K562 (cell line): Measurements from ENCODE around the gene ADM2. TPM values are rescaled to one million over a fixed set of nuclear protein-coding genes. Genes with fewer than 3 reads are reported as not detected.
A peak's percentile ranks its signal among the peaks of the same experiment; 100 is the strongest.
"Not testable (repeated sequence)": the region's sequence is repeated elsewhere in the genome, so short reads cannot be mapped to it uniquely, and the experiment has no call there.

Source experiments
- ATAC-seq: fragments of 200-7000 bp; cut with Tn5 transposase; 3 replicates; pipeline ENCODE4 v1.9.1; 2020; ENCODE audit warnings: moderate library complexity
- BruUV-seq: library from RNA; stranded (reverse); fragments of 400-500 nt; replicated peaks from 2 replicates; lab custom pipeline; 2021; lab: Mats Ljungman, UMichigan
- CTCF ChIA-PET: fragments of 300-600 bp; formaldehyde crosslinking; extraction: SDS; loops from one replicate; lab custom pipeline; 2021; ENCODE audit warnings: low intra/inter-chr PET ratio; lab: Yijun Ruan, JAX
- POLR2A ChIA-PET: fragments of 300-600, 350-650 bp; sonication (Branson Sonifier 250); formaldehyde crosslinking; extraction: SDS; loops from one replicate; lab custom pipeline; 2021; ENCODE audit warnings: antibody characterized with exemption, inconsistent platforms; lab: Yijun Ruan, JAX
- DNase-seq, 4 experiments: peaks; one replicate each; pipeline versions ENCODE4 v3.0.0 to v3.0.0-alpha.2; 2011 to 2018; ENCODE audit warnings: low spot score in 3 of 4, mixed read lengths in 3 of 4; ENCODE audit errors: extremely low read depth in 1 of 4
- FAIRE-seq: peaks from 2 replicates; lab custom pipeline; 2011; peaks lifted over from hg19 to GRCh38; lab: Jason Lieb, UNC
- H2AFZ ChIP-seq: 2 replicates; pipeline ENCODE4 v1.6.0; 2011; ENCODE audit warnings: low read depth, low read length, control low read depth, inconsistent platforms
- H3K27ac ChIP-seq: fragments of 200-600 bp; 3 replicates; pipeline ENCODE4 v1.8.0; 2011; ENCODE audit warnings: low read depth, mild to moderate bottlenecking, control low read depth, inconsistent platforms, low read length, moderate library complexity, mixed read lengths; ENCODE audit errors: extremely low read depth
- H3K27me3 ChIP-seq, 2 experiments: fragments of 300-600 bp in 1 of 2; 2 replicates in 1 of 2; 3 replicates in 1 of 2; pipeline versions ENCODE4 v1.6.0 to v1.8.0; 2011; ENCODE audit warnings: inconsistent platforms in 2 of 2, low read length in 2 of 2, mild to moderate bottlenecking in 1 of 2, mixed read lengths in 1 of 2, moderate library complexity in 1 of 2; ENCODE audit not compliant: control insufficient read depth in 2 of 2, insufficient read depth in 2 of 2
- H3K36me3 ChIP-seq: fragments of 300-600 bp; 3 replicates; pipeline ENCODE4 v1.8.0; 2011; ENCODE audit warnings: mild to moderate bottlenecking, low read length, inconsistent platforms; ENCODE audit not compliant: control insufficient read depth, insufficient read depth
- H3K4me1 ChIP-seq, 2 experiments: fragments of 200-600 bp in 1 of 2; replicated peaks in 1 of 2; 2 replicates in 1 of 2; 3 replicates in 1 of 2; pipeline versions ENCODE4 v1.5.1 to v1.8.0; 2011; ENCODE audit warnings: inconsistent platforms in 2 of 2, low read length in 2 of 2, mild to moderate bottlenecking in 1 of 2, mixed read lengths in 1 of 2, moderate library complexity in 1 of 2; ENCODE audit not compliant: control insufficient read depth in 2 of 2, insufficient read depth in 2 of 2
- H3K4me2 ChIP-seq: 2 replicates; pipeline ENCODE4 v1.6.1; 2011; ENCODE audit warnings: low read length, control low read depth, inconsistent platforms, mixed read lengths; ENCODE audit not compliant: insufficient read depth
- H3K4me3 ChIP-seq: fragments of 200-600 bp; sonication (generic), shearing (Covaris generic); 2 replicates; pipeline ENCODE4 v1.5.1; 2016; ENCODE audit warnings: control low read depth, inconsistent platforms
- H3K79me2 ChIP-seq: fragments of 200-600 bp; 3 replicates; pipeline ENCODE4 v1.8.0; 2011; ENCODE audit warnings: low read length, inconsistent platforms; ENCODE audit not compliant: control insufficient read depth, insufficient read depth
- H3K9ac ChIP-seq, 2 experiments: 2 replicates each; pipeline versions ENCODE4 v1.6.0 to v1.6.1; 2011; ENCODE audit warnings: low read depth in 2 of 2, low read length in 2 of 2, control low read depth in 1 of 2, inconsistent platforms in 1 of 2, mild to moderate bottlenecking in 1 of 2, mixed read lengths in 1 of 2; ENCODE audit not compliant: insufficient read depth in 1 of 2
- H3K9me1 ChIP-seq: one replicate; pipeline ENCODE4 v1.6.0; 2011; ENCODE audit warnings: inconsistent platforms, mild to moderate bottlenecking, low read length, moderate library complexity; ENCODE audit not compliant: control insufficient read depth, insufficient read depth
- H3K9me3 ChIP-seq: replicated peaks from 2 replicates; pipeline ENCODE4 v1.5.1; 2011; ENCODE audit warnings: low read depth, low read length, inconsistent platforms; ENCODE audit not compliant: control insufficient read depth, insufficient read depth
- H4K20me1 ChIP-seq: replicated peaks from 2 replicates; pipeline ENCODE4 v1.6.1; 2011; ENCODE audit warnings: low read length, inconsistent platforms, mixed read lengths; ENCODE audit not compliant: control insufficient read depth, insufficient read depth
- BHLHE40 ChIP-seq: IDR thresholded peaks from 2 replicates; pipeline ENCODE4 v1.6.1; 2011; ENCODE audit warnings: low read length, improper control_type of control experiment
- CBFA2T2 ChIP-seq: fragments of 450-650 bp; conservative IDR thresholded peaks from 2 replicates; pipeline ENCODE4 v1.6.1; 2017; ENCODE audit warnings: mild to moderate bottlenecking
- EP400 ChIP-seq: fragments of 450-650 bp; IDR thresholded peaks from 2 replicates; pipeline ENCODE4 v1.6.1; 2017; ENCODE audit warnings: antibody characterized with exemption, mild to moderate bottlenecking, moderate library complexity
- NR2C2 ChIP-seq, 2 experiments: fragments of 200-800 bp in 1 of 2; sonication (Bioruptor generic) in 1 of 2; sonication (generic) in 1 of 2; formaldehyde crosslinking in 1 of 2; IDR thresholded peaks; 2 replicates each; pipeline versions ENCODE4 v1.6.1 to v1.8.0; 2016 to 2022; ENCODE audit warnings: mild to moderate bottlenecking in 1 of 2, missing compliant biosample characterization in 1 of 2, missing genetic modification characterization in 1 of 2, missing genetic modification reagents in 1 of 2
- NR4A1 ChIP-seq, 2 experiments: fragments of 250-450 bp in 1 of 2; fragments of 450-650 bp in 1 of 2; sonication (Bioruptor Pico) in 1 of 2; IDR thresholded peaks; 2 replicates each; pipeline versions ENCODE4 v1.4.0 to v1.6.1; 2016 to 2020; ENCODE audit warnings: mild to moderate bottlenecking in 2 of 2, missing compliant biosample characterization in 1 of 2, missing genetic modification characterization in 1 of 2, moderate library complexity in 1 of 2
- ZFX ChIP-seq: sonication (generic); formaldehyde crosslinking; IDR thresholded peaks from 2 replicates; pipeline ENCODE4 v1.8.0; 2022; ENCODE audit warnings: mild to moderate bottlenecking, missing genetic modification reagents, moderate library complexity
- WGBS: fragments of 100-300 bp; shearing (Covaris generic); methylation state at CpG from one replicate; pipeline ENCODE4 v1.1.6; 2016; ENCODE audit warnings: low coverage, mixed read lengths; ENCODE audit not compliant: insufficient coverage; ENCODE audit errors: missing lambda C conversion rate; 5-methylcytosine and 5-hydroxymethylcytosine counted together
- in situ Hi-C: fragments of 300-500 bp; cut with MboI; formaldehyde crosslinking; loops from 4 replicates; pipeline ENCODE4 v1.15.0; 2018; ENCODE audit warnings: inconsistent platforms, mixed read lengths
- intact Hi-C: fragments of 100-400 bp; cut with micrococcal nuclease; formaldehyde crosslinking; loops from 2 replicates; pipeline ENCODE4 v1.14.2; 2022
- polyA plus RNA-seq, 8 experiments: library from polyadenylated mRNA; depleted of rRNA in 4 of 8; stranded (reverse) in 5 of 8; unstranded in 3 of 8; fragments of >200 nt; fragmentation: Nextera tagmentation in 2 of 8; fragmentation: Illumina TruSeq in 1 of 8; extraction: Ambion mirVana in 2 of 8; extraction: Trizol in 1 of 8; gene quantifications; 2 replicates each; pipeline versions ENCODE4 v1.2.1 to v1.2.3, GENCODE V29; 2011 to 2014; ENCODE audit warnings: inconsistent platforms in 1 of 8, missing spikeins in 1 of 8
- total RNA-seq, 7 experiments: library from RNA; depleted of rRNA in 6 of 7; stranded (reverse); fragments of >200 nt in 6 of 7; fragmentation: Illumina TruSeq in 2 of 7; extraction: Trizol in 2 of 7; gene quantifications; 2 replicates each; pipeline versions ENCODE4 v1.2.1 to v1.2.3, GENCODE V29; 2011 to 2021; ENCODE audit warnings: low replicate concordance in 1 of 7
- TF ChIP-seq, protein P1 (sequence below): fragments of 450-650 bp; IDR thresholded peaks from 2 replicates; pipeline ENCODE4 v1.6.1; 2017; ENCODE audit warnings: antibody characterized with exemption, mild to moderate bottlenecking
- TF ChIP-seq, protein P2 (sequence below): sonication (generic); IDR thresholded peaks from 2 replicates; pipeline ENCODE4 v1.6.1; 2016
- TF ChIP-seq, protein P3 (sequence below): fragments of 450-650 bp; formaldehyde crosslinking; IDR thresholded peaks from 2 replicates; pipeline ENCODE4 v1.4.0; 2020; ENCODE audit warnings: mild to moderate bottlenecking, mixed read lengths
- TF ChIP-seq, protein P4 (sequence below): fragments of 200-800 bp; sonication (Bioruptor generic); IDR thresholded peaks from 2 replicates; pipeline ENCODE4 v1.6.1; 2017; ENCODE audit warnings: missing genetic modification characterization, missing compliant biosample characterization

The ADM2 gene
- total and polyA plus RNA-seq, 9 of the 15 experiments (the other 6 are each of a cell fraction or from before 2014, with no cell fraction given) = 0.11 to 5.1 (median 0.38) TPM

DNA sequence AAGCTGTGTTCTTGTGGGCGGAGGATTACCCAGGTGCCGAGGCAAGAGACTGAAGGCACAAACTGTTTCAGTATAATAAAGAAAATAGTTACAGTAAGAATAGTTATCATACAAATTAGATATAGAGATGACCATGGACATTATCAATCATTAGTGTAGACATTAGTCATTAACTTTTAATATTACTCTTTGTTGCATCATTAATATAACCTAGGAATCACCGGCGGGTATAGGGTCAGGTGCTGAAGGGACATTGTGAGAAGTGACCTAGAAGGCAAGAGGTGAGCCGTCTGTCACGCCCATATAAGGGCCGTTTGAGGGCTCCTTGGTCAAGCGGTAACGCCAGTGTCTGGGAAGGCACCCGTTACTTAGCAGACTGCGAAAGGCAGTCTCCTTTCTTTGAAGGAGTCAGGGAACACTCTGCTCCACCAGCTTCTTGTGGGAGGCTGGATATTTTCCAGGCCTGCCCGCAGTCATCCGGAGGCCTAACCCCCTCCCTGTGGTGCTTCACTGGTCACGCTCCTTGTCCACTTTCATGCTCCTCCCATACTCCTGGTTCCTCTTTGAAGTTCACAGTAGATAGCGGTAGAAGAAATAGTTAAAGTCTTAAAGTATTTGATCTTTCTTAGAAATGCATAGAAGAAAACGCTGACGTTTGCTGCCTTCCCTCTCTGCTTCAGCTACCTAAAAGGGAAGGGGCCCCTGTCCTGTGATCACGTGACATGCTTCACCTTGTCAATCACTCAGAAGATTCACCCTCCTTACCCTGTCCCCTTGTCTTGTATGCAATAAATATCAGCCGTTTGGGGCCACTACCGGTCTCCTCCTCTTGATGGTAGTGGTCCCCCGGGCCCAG is 52.7 kb downstream of the ADM2 start:
- peak in 1 of 4 experiments; percentile 58 for DNase-seq
- H3K9me1 ChIP-seq; H3K27me3 ChIP-seq; H3K36me3 ChIP-seq; CTCF ChIA-PET; H3K79me2 ChIP-seq; in situ Hi-C loops; H3K4me3 ChIP-seq; BruUV-seq; H4K20me1 ChIP-seq; H3K9me3 ChIP-seq; TF ChIP-seq NR2C2, NR4A1 (CRISPR knock-in tag; IDR thresholded peaks at IDR 0.05): not testable (repeated sequence)
- peak overlapping the region; percentile 20 for H2AFZ ChIP-seq
- H3K27ac ChIP-seq = peak overlapping the region; percentile 74
- H3K9ac ChIP-seq = peak overlapping the region in 1 of 2 experiments; percentile 25; a peak in 1 of 4 replicates
- POLR2A ChIA-PET = interaction anchor here (0.6 to 0.8 kb wide), 2 partner anchors 23 to 29 kb away, joined by 3 to 4 read pairs; no protein-coding TSS in a partner anchor
- intact Hi-C loops = loop anchor here (1.0 kb wide), 1 partner anchor 8 kb away; no protein-coding TSS in a partner anchor
- peak; percentile 62 for ATAC-seq
- peak overlapping the region; percentile 55 for H3K4me2 ChIP-seq
- peaks cover 12 to 41% of the 10 kb centered on the region in 2 experiments; a peak in 4 of 5 replicates for H3K4me1 ChIP-seq
- WGBS = under 1% methylated on average over 21 of the region's 21 CpGs
- FAIRE-seq = peak; percentile 80
- TF ChIP-seq NR2C2 (tag; IDR thresholded peaks at IDR 0.05) (peak; percentile 54; the same call in 1 of the 2 replicates), EP400 (0 out of 2 replicates have a peak, but pooled peaks have one; percentile 18), BHLHE40 (peak; percentile 80), NR4A1 (tag; IDR thresholded peaks at IDR 0.05) (0 out of 2 replicates have a peak, but pooled peaks have one; percentile 18), ZFX (CRISPR knock-in tag) (peak; percentile 50), CBFA2T2 (peak; percentile 82)
- TF ChIP-seq, protein P1, sequence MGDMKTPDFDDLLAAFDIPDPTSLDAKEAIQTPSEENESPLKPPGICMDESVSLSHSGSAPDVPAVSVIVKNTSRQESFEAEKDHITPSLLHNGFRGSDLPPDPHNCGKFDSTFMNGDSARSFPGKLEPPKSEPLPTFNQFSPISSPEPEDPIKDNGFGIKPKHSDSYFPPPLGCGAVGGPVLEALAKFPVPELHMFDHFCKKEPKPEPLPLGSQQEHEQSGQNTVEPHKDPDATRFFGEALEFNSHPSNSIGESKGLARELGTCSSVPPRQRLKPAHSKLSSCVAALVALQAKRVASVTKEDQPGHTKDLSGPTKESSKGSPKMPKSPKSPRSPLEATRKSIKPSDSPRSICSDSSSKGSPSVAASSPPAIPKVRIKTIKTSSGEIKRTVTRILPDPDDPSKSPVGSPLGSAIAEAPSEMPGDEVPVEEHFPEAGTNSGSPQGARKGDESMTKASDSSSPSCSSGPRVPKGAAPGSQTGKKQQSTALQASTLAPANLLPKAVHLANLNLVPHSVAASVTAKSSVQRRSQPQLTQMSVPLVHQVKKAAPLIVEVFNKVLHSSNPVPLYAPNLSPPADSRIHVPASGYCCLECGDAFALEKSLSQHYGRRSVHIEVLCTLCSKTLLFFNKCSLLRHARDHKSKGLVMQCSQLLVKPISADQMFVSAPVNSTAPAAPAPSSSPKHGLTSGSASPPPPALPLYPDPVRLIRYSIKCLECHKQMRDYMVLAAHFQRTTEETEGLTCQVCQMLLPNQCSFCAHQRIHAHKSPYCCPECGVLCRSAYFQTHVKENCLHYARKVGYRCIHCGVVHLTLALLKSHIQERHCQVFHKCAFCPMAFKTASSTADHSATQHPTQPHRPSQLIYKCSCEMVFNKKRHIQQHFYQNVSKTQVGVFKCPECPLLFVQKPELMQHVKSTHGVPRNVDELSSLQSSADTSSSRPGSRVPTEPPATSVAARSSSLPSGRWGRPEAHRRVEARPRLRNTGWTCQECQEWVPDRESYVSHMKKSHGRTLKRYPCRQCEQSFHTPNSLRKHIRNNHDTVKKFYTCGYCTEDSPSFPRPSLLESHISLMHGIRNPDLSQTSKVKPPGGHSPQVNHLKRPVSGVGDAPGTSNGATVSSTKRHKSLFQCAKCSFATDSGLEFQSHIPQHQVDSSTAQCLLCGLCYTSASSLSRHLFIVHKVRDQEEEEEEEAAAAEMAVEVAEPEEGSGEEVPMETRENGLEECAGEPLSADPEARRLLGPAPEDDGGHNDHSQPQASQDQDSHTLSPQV = peak; percentile 45; the same call in 1 of the 2 replicates
- TF ChIP-seq, protein P2, sequence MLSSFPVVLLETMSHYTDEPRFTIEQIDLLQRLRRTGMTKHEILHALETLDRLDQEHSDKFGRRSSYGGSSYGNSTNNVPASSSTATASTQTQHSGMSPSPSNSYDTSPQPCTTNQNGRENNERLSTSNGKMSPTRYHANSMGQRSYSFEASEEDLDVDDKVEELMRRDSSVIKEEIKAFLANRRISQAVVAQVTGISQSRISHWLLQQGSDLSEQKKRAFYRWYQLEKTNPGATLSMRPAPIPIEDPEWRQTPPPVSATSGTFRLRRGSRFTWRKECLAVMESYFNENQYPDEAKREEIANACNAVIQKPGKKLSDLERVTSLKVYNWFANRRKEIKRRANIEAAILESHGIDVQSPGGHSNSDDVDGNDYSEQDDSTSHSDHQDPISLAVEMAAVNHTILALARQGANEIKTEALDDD = peak; percentile 54; the same call in 1 of the 2 replicates
- TF ChIP-seq, protein P3, sequence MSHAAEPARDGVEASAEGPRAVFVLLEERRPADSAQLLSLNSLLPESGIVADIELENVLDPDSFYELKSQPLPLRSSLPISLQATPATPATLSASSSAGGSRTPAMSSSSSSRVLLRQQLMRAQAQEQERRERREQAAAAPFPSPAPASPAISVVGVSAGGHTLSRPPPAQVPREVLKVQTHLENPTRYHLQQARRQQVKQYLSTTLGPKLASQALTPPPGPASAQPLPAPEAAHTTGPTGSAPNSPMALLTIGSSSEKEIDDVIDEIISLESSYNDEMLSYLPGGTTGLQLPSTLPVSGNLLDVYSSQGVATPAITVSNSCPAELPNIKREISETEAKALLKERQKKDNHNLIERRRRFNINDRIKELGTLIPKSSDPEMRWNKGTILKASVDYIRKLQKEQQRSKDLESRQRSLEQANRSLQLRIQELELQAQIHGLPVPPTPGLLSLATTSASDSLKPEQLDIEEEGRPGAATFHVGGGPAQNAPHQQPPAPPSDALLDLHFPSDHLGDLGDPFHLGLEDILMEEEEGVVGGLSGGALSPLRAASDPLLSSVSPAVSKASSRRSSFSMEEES (CRISPR knock-in tag) = peak; percentile 98
- TF ChIP-seq, protein P4, sequence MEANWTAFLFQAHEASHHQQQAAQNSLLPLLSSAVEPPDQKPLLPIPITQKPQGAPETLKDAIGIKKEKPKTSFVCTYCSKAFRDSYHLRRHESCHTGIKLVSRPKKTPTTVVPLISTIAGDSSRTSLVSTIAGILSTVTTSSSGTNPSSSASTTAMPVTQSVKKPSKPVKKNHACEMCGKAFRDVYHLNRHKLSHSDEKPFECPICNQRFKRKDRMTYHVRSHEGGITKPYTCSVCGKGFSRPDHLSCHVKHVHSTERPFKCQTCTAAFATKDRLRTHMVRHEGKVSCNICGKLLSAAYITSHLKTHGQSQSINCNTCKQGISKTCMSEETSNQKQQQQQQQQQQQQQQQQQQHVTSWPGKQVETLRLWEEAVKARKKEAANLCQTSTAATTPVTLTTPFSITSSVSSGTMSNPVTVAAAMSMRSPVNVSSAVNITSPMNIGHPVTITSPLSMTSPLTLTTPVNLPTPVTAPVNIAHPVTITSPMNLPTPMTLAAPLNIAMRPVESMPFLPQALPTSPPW = peak; percentile 61
